K562 (cell line): ENCODE data around the gene BTBD2. TPM values are rescaled to one million over a fixed set of nuclear protein-coding genes. Genes with fewer than 3 reads are reported as not detected.
A peak's percentile ranks its signal among the peaks of the same experiment; 100 is the strongest.

Experiments
- ATAC-seq: fragments of 200-7000 bp; cut with Tn5 transposase; 3 replicates; pipeline ENCODE4 v1.9.1; 2020; ENCODE audit warnings: moderate library complexity
- BruUV-seq: library from RNA; stranded (reverse); fragments of 400-500 nt; replicated peaks from 2 replicates; lab custom pipeline; 2021; lab: Mats Ljungman, UMichigan
- CTCF ChIA-PET: fragments of 300-600 bp; formaldehyde crosslinking; extraction: SDS; loops from one replicate; lab custom pipeline; 2021; ENCODE audit warnings: low intra/inter-chr PET ratio; lab: Yijun Ruan, JAX
- POLR2A ChIA-PET: fragments of 300-600, 350-650 bp; sonication (Branson Sonifier 250); formaldehyde crosslinking; extraction: SDS; loops from one replicate; lab custom pipeline; 2021; ENCODE audit warnings: antibody characterized with exemption, inconsistent platforms; lab: Yijun Ruan, JAX
- DNase-seq, 4 experiments: peaks; one replicate each; pipeline versions ENCODE4 v3.0.0 to v3.0.0-alpha.2; 2011 to 2018; ENCODE audit warnings: low spot score in 3 of 4, mixed read lengths in 3 of 4; ENCODE audit errors: extremely low read depth in 1 of 4
- FAIRE-seq: peaks from 2 replicates; lab custom pipeline; 2011; peaks lifted over from hg19 to GRCh38; lab: Jason Lieb, UNC
- H2AFZ ChIP-seq: 2 replicates; pipeline ENCODE4 v1.6.0; 2011; ENCODE audit warnings: low read depth, low read length, control low read depth, inconsistent platforms
- H3K27ac ChIP-seq: fragments of 200-600 bp; 3 replicates; pipeline ENCODE4 v1.8.0; 2011; ENCODE audit warnings: low read depth, mild to moderate bottlenecking, control low read depth, inconsistent platforms, low read length, moderate library complexity, mixed read lengths; ENCODE audit errors: extremely low read depth
- H3K27me3 ChIP-seq, 2 experiments: fragments of 300-600 bp in 1 of 2; 2 replicates in 1 of 2; 3 replicates in 1 of 2; pipeline versions ENCODE4 v1.6.0 to v1.8.0; 2011; ENCODE audit warnings: inconsistent platforms in 2 of 2, low read length in 2 of 2, mild to moderate bottlenecking in 1 of 2, mixed read lengths in 1 of 2, moderate library complexity in 1 of 2; ENCODE audit not compliant: control insufficient read depth in 2 of 2, insufficient read depth in 2 of 2
- H3K36me3 ChIP-seq: fragments of 300-600 bp; 3 replicates; pipeline ENCODE4 v1.8.0; 2011; ENCODE audit warnings: mild to moderate bottlenecking, low read length, inconsistent platforms; ENCODE audit not compliant: control insufficient read depth, insufficient read depth
- H3K4me1 ChIP-seq, 2 experiments: fragments of 200-600 bp in 1 of 2; replicated peaks in 1 of 2; 2 replicates in 1 of 2; 3 replicates in 1 of 2; pipeline versions ENCODE4 v1.5.1 to v1.8.0; 2011; ENCODE audit warnings: inconsistent platforms in 2 of 2, low read length in 2 of 2, mild to moderate bottlenecking in 1 of 2, mixed read lengths in 1 of 2, moderate library complexity in 1 of 2; ENCODE audit not compliant: control insufficient read depth in 2 of 2, insufficient read depth in 2 of 2
- H3K4me2 ChIP-seq: 2 replicates; pipeline ENCODE4 v1.6.1; 2011; ENCODE audit warnings: low read length, control low read depth, inconsistent platforms, mixed read lengths; ENCODE audit not compliant: insufficient read depth
- H3K4me3 ChIP-seq: fragments of 200-600 bp; sonication (generic), shearing (Covaris generic); 2 replicates; pipeline ENCODE4 v1.5.1; 2016; ENCODE audit warnings: control low read depth, inconsistent platforms
- H3K79me2 ChIP-seq: fragments of 200-600 bp; 3 replicates; pipeline ENCODE4 v1.8.0; 2011; ENCODE audit warnings: low read length, inconsistent platforms; ENCODE audit not compliant: control insufficient read depth, insufficient read depth
- H3K9ac ChIP-seq, 2 experiments: 2 replicates each; pipeline versions ENCODE4 v1.6.0 to v1.6.1; 2011; ENCODE audit warnings: low read depth in 2 of 2, low read length in 2 of 2, control low read depth in 1 of 2, inconsistent platforms in 1 of 2, mild to moderate bottlenecking in 1 of 2, mixed read lengths in 1 of 2; ENCODE audit not compliant: insufficient read depth in 1 of 2
- H3K9me1 ChIP-seq: one replicate; pipeline ENCODE4 v1.6.0; 2011; ENCODE audit warnings: inconsistent platforms, mild to moderate bottlenecking, low read length, moderate library complexity; ENCODE audit not compliant: control insufficient read depth, insufficient read depth
- H3K9me3 ChIP-seq: replicated peaks from 2 replicates; pipeline ENCODE4 v1.5.1; 2011; ENCODE audit warnings: low read depth, low read length, inconsistent platforms; ENCODE audit not compliant: control insufficient read depth, insufficient read depth
- H4K20me1 ChIP-seq: replicated peaks from 2 replicates; pipeline ENCODE4 v1.6.1; 2011; ENCODE audit warnings: low read length, inconsistent platforms, mixed read lengths; ENCODE audit not compliant: control insufficient read depth, insufficient read depth
- CEBPB ChIP-seq: fragments of 450-650 bp; IDR thresholded peaks from 2 replicates; pipeline ENCODE4 v1.6.1; 2016; ENCODE audit warnings: missing genetic modification characterization, missing compliant biosample characterization
- HNRNPK ChIP-seq: fragments of 200-400 bp; formaldehyde crosslinking; IDR thresholded peaks from one replicate; pipeline ENCODE4 v1.6.1; 2018; ENCODE audit warnings: mild to moderate bottlenecking, low read depth, low read length; ENCODE audit not compliant: poor library complexity, severe bottlenecking
- NFE2 ChIP-seq: IDR thresholded peaks from 2 replicates; pipeline ENCODE4 v1.6.1; 2014; ENCODE audit warnings: antibody characterized with exemption, low read depth
- ZNF445 ChIP-seq: fragments of 250-450 bp; sonication (Bioruptor Pico); IDR thresholded peaks from 2 replicates; pipeline ENCODE4 v1.4.0; 2020; ENCODE audit warnings: low read depth, mild to moderate bottlenecking, moderate library complexity
- WGBS: fragments of 100-300 bp; shearing (Covaris generic); methylation state at CpG from one replicate; pipeline ENCODE4 v1.1.6; 2016; ENCODE audit warnings: low coverage, mixed read lengths; ENCODE audit not compliant: insufficient coverage; ENCODE audit errors: missing lambda C conversion rate; 5-methylcytosine and 5-hydroxymethylcytosine counted together
- in situ Hi-C: fragments of 300-500 bp; cut with MboI; formaldehyde crosslinking; loops from 4 replicates; pipeline ENCODE4 v1.15.0; 2018; ENCODE audit warnings: inconsistent platforms, mixed read lengths
- intact Hi-C: fragments of 100-400 bp; cut with micrococcal nuclease; formaldehyde crosslinking; loops from 2 replicates; pipeline ENCODE4 v1.14.2; 2022
- polyA plus RNA-seq, 8 experiments: library from polyadenylated mRNA; depleted of rRNA in 4 of 8; stranded (reverse) in 5 of 8; unstranded in 3 of 8; fragments of >200 nt; fragmentation: Nextera tagmentation in 2 of 8; fragmentation: Illumina TruSeq in 1 of 8; extraction: Ambion mirVana in 2 of 8; extraction: Trizol in 1 of 8; gene quantifications; 2 replicates each; pipeline versions ENCODE4 v1.2.1 to v1.2.3, GENCODE V29; 2011 to 2014; ENCODE audit warnings: inconsistent platforms in 1 of 8, missing spikeins in 1 of 8
- total RNA-seq, 7 experiments: library from RNA; depleted of rRNA in 6 of 7; stranded (reverse); fragments of >200 nt in 6 of 7; fragmentation: Illumina TruSeq in 2 of 7; extraction: Trizol in 2 of 7; gene quantifications; 2 replicates each; pipeline versions ENCODE4 v1.2.1 to v1.2.3, GENCODE V29; 2011 to 2021; ENCODE audit warnings: low replicate concordance in 1 of 7
- TF ChIP-seq, protein P1 (sequence below): fragments of 450-650 bp; conservative IDR thresholded peaks from 2 replicates; pipeline ENCODE4 v1.6.1; 2016; ENCODE audit warnings: missing genetic modification characterization, low read depth, mild to moderate bottlenecking, control low read depth, missing compliant biosample characterization
- TF ChIP-seq, protein P2 (sequence below): fragments of 250-450 bp; sonication (Bioruptor Pico); IDR thresholded peaks from 2 replicates; pipeline ENCODE4 v1.8.0; 2022; ENCODE audit warnings: moderate library complexity, mild to moderate bottlenecking, inconsistent platforms
- TF ChIP-seq, protein P3 (sequence below), 2 experiments: fragments of 450-650 bp; IDR thresholded peaks; 2 replicates each; pipeline ENCODE4 v1.6.1; 2016
- TF ChIP-seq, protein P4 (sequence below): sonication (generic); formaldehyde crosslinking; IDR thresholded peaks from 2 replicates; pipeline ENCODE4 v1.8.0; 2022; ENCODE audit warnings: missing genetic modification reagents, mild to moderate bottlenecking, moderate library complexity, borderline replicate concordance

BTBD2 gene
- total and polyA plus RNA-seq, 9 of the 15 experiments (the other 6 are each of a cell fraction or from before 2014, with no cell fraction given), result 0.10 to 15.6 (median 6.9) TPM

DNA sequence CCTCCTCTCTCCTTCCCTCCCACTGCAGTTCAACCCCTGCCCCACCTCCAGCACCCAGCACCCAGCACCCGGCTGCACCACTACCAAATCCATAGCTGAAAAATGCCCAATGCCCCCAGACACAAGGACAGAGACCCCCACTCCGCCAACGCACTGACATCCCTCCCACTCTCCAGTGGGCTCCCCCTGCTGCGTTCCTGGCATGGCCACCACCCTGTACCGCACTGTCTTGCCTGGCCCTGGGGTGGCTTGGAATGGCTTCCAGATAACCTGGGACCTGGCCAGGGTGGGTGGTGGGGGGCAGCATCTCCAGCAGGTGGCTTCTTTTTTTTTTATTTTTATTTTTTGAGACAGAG lies 41.3 kb upstream of the BTBD2 start (continued):
- TF ChIP-seq, protein P1, sequence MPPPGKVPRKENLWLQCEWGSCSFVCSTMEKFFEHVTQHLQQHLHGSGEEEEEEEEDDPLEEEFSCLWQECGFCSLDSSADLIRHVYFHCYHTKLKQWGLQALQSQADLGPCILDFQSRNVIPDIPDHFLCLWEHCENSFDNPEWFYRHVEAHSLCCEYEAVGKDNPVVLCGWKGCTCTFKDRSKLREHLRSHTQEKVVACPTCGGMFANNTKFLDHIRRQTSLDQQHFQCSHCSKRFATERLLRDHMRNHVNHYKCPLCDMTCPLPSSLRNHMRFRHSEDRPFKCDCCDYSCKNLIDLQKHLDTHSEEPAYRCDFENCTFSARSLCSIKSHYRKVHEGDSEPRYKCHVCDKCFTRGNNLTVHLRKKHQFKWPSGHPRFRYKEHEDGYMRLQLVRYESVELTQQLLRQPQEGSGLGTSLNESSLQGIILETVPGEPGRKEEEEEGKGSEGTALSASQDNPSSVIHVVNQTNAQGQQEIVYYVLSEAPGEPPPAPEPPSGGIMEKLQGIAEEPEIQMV (tag), result peak; percentile 50; the same call in 1 of the 2 replicates
- TF ChIP-seq HNRNPK, result peak; percentile 3

DNA sequence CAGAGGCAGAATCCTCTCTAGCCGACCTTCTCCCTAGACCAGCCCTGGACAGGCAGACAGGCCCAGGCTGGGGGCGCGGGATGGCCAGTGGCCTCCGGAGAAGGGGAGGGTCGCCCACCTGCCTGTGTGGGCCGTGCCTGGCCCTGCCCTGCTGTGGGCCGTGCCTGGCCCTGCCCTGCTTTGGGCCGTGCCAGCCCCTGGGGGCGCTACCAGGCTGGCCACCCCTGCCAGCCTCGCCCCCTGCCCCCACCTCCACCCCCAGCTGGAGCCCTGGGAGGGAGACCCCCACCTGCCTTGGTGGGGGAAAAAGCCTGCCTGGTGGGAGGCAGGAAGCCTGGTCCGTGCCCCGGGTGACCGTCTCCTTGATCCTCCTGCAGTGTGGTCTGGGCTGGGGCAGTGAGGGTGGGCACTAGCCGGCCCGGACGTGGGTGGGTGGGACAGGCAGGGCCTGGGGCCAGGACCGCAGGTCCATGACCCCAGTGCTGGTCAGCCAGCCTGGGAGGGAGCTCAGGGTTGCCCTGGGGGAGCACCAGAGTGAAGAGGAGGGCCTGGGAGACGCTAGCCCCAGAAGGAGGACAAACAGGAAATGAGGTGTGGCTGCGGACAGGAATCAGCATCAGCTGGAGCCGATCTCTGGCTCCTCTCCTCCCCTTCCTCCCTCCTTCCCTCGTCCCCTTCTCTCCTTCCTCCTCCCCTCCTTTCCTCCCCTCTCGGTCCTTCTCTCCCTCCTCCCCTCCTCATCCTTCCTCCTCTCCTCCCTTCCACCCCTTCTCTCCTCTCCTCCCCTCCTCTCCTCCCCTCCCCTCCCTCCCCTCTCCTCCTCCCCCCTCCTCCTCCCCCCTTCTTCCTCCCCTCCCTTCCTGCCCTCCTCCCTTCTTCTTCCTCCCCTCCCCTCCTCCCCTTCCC lies 40.7 kb upstream of the BTBD2 start:
- no peaks in the 10 kb centered on the region for H3K27me3 ChIP-seq
- no peaks in the 10 kb centered on the region for H3K9me1 ChIP-seq
- in situ Hi-C loops, result no loop called here
- H4K20me1 ChIP-seq, result no peaks in the 10 kb centered on the region
- H3K4me3 ChIP-seq, result peak overlapping the region; percentile 47
- H3K9me3 ChIP-seq, result no peaks in the 10 kb centered on the region
- DNase-seq (peak in 2 of 4 experiments; percentile 52 to 92), FAIRE-seq (peak; percentile 91), ATAC-seq (peak; percentile 41)
- peak overlapping the region; percentile 94 for H3K27ac ChIP-seq
- peaks cover 62 to 84% of the 10 kb centered on the region in 2 experiments for H3K4me1 ChIP-seq
- ChIA-PET CTCF (no interaction called here), POLR2A (interaction anchor here (1.0 to 1.7 kb wide), 3 partner anchors 9 to 15 kb away, joined by 4 to 7 read pairs (median 4); no protein-coding TSS in a partner anchor)
- peak overlapping the region; percentile 80 for H3K4me2 ChIP-seq
- no peaks in the 10 kb centered on the region for H3K36me3 ChIP-seq
- 10% methylated on average over 8 of the region's 22 CpGs for WGBS
- H2AFZ ChIP-seq, result peak overlapping the region; percentile 75
- peak overlapping the region; percentile 81 to 91 for H3K9ac ChIP-seq
- peaks cover 13% of the 10 kb centered on the region for H3K79me2 ChIP-seq
- no TSS peak for BruUV-seq
- intact Hi-C loops, result no loop called here
- TF ChIP-seq CEBPB (no peak), ZNF445 (no peak), NFE2 (no peak)
- TF ChIP-seq, protein P2, sequence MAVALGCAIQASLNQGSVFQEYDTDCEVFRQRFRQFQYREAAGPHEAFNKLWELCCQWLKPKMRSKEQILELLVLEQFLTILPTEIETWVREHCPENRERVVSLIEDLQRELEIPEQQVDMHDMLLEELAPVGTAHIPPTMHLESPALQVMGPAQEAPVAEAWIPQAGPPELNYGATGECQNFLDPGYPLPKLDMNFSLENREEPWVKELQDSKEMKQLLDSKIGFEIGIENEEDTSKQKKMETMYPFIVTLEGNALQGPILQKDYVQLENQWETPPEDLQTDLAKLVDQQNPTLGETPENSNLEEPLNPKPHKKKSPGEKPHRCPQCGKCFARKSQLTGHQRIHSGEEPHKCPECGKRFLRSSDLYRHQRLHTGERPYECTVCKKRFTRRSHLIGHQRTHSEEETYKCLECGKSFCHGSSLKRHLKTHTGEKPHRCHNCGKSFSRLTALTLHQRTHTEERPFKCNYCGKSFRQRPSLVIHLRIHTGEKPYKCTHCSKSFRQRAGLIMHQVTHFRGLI (CRISPR knock-in tag), result no peak
- TF ChIP-seq, protein P3, sequence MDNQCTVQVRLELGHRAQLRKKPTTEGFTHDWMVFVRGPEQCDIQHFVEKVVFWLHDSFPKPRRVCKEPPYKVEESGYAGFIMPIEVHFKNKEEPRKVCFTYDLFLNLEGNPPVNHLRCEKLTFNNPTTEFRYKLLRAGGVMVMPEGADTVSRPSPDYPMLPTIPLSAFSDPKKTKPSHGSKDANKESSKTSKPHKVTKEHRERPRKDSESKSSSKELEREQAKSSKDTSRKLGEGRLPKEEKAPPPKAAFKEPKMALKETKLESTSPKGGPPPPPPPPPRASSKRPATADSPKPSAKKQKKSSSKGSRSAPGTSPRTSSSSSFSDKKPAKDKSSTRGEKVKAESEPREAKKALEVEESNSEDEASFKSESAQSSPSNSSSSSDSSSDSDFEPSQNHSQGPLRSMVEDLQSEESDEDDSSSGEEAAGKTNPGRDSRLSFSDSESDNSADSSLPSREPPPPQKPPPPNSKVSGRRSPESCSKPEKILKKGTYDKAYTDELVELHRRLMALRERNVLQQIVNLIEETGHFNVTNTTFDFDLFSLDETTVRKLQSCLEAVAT (IDR thresholded peaks at IDR 0.05), result peak; percentile 72 to 96; a peak in 3 of 4 replicates
- TF ChIP-seq, protein P4, sequence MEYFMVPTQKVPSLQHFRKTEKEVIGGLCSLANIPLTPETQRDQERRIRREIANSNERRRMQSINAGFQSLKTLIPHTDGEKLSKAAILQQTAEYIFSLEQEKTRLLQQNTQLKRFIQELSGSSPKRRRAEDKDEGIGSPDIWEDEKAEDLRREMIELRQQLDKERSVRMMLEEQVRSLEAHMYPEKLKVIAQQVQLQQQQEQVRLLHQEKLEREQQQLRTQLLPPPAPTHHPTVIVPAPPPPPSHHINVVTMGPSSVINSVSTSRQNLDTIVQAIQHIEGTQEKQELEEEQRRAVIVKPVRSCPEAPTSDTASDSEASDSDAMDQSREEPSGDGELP (CRISPR knock-in tag), result peak; percentile 98
